ENCODE measurements around the gene CPED1.

The CPED1 gene

GRCh38 chr7:121202834-121203233 is 214.3 kb downstream of the CPED1 start:
- no peaks in the 10 kb centered on the region for H3K9me3 ChIP-seq (ENCODE audit: low read length)
- H3K27ac ChIP-seq (ENCODE audit: low read depth, low read length, poor library complexity, severe bottlenecking) = no peak overlapping the region
- H3K4me3 ChIP-seq (ENCODE audit: low read depth, low read length, poor library complexity, severe bottlenecking) = no peak overlapping the region
- H3K4me1 ChIP-seq (ENCODE audit: insufficient read depth, low read length, severe bottlenecking) = peaks cover 27% of the 10 kb centered on the region
- H2AFZ ChIP-seq (ENCODE audit: low read length) = no peak overlapping the region
- no peak overlapping the region for H3K4me2 ChIP-seq (ENCODE audit: low read length)
- no peak overlapping the region for H3K9ac ChIP-seq (ENCODE audit: low read length)
- H3K27me3 ChIP-seq (ENCODE audit: insufficient read depth, low read length) = no peaks in the 10 kb centered on the region
- H4K20me1 ChIP-seq (ENCODE audit: insufficient read depth, low read length) = no peaks in the 10 kb centered on the region
- H3K79me2 ChIP-seq (ENCODE audit: insufficient read depth, low read length) = no peaks in the 10 kb centered on the region
- TF ChIP-seq, protein P1, sequence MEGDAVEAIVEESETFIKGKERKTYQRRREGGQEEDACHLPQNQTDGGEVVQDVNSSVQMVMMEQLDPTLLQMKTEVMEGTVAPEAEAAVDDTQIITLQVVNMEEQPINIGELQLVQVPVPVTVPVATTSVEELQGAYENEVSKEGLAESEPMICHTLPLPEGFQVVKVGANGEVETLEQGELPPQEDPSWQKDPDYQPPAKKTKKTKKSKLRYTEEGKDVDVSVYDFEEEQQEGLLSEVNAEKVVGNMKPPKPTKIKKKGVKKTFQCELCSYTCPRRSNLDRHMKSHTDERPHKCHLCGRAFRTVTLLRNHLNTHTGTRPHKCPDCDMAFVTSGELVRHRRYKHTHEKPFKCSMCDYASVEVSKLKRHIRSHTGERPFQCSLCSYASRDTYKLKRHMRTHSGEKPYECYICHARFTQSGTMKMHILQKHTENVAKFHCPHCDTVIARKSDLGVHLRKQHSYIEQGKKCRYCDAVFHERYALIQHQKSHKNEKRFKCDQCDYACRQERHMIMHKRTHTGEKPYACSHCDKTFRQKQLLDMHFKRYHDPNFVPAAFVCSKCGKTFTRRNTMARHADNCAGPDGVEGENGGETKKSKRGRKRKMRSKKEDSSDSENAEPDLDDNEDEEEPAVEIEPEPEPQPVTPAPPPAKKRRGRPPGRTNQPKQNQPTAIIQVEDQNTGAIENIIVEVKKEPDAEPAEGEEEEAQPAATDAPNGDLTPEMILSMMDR (IDR thresholded peaks at IDR 0.05; ENCODE audit: low read length) = no peak
- no peaks in the 10 kb centered on the region for H3K9me2 ChIP-seq (ENCODE audit: low read depth, low read length)
- no peaks in the 10 kb centered on the region; the same call in 1 of the 2 replicates for H3K36me3 ChIP-seq (ENCODE audit: insufficient read depth, low read length)
- H3F3A ChIP-seq (ENCODE audit: insufficient read depth, low read length) = no peaks in the 10 kb centered on the region

GRCh38 chr7:121204537-121204936 is 216.0 kb downstream of the CPED1 start:
- no peaks in the 10 kb centered on the region for H3K79me2 ChIP-seq (ENCODE audit: insufficient read depth, low read length)
- H3K4me3 ChIP-seq (ENCODE audit: low read depth, low read length, poor library complexity, severe bottlenecking) = no peak overlapping the region
- no peaks in the 10 kb centered on the region for H3K9me2 ChIP-seq (ENCODE audit: low read depth, low read length)
- H4K20me1 ChIP-seq (ENCODE audit: insufficient read depth, low read length) = no peaks in the 10 kb centered on the region
- no peaks in the 10 kb centered on the region for H3K27me3 ChIP-seq (ENCODE audit: insufficient read depth, low read length)
- H3F3A ChIP-seq (ENCODE audit: insufficient read depth, low read length) = no peaks in the 10 kb centered on the region
- no peaks in the 10 kb centered on the region; the same call in 1 of the 2 replicates for H3K36me3 ChIP-seq (ENCODE audit: insufficient read depth, low read length)
- no peak overlapping the region for H3K9ac ChIP-seq (ENCODE audit: low read length)
- no peak overlapping the region for H2AFZ ChIP-seq (ENCODE audit: low read length)
- H3K9me3 ChIP-seq (ENCODE audit: low read length) = no peaks in the 10 kb centered on the region
- H3K27ac ChIP-seq (ENCODE audit: low read depth, low read length, poor library complexity, severe bottlenecking) = no peak overlapping the region
- no peak overlapping the region for H3K4me2 ChIP-seq (ENCODE audit: low read length)
- no peak for TF ChIP-seq EZH2 (IDR thresholded peaks at IDR 0.05; ENCODE audit: borderline replicate concordance, low read length)
- TF ChIP-seq, protein P1 (IDR thresholded peaks at IDR 0.05; ENCODE audit: low read length) = no peak
- H3K4me1 ChIP-seq (ENCODE audit: insufficient read depth, low read length, severe bottlenecking) = peaks cover 14% of the 10 kb centered on the region

DNA sequence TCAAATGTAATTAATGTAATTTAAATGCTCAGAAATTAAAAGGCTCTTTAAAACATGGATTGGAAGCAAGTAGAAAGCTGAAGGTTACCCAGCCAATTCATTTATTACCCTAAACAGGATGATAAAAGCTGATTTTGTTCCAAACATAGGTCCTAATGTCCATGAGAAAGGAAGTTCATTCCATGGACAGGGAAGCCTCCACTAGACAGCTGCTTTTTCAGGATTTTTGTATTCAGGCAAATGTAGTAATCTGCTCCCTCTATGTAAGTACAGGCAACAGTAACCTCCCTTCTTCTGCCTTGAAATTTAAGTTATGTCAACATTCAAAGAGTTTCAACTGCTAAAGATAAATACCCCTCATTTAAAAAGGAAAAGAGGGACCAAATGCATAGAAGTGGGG is 217.3 kb downstream of the CPED1 start:
- H3K4me2 ChIP-seq (ENCODE audit: low read length) = no peak overlapping the region
- H3K4me3 ChIP-seq (ENCODE audit: low read depth, low read length, poor library complexity, severe bottlenecking) = no peak overlapping the region
- H3K9me2 ChIP-seq (ENCODE audit: low read depth, low read length) = no peaks in the 10 kb centered on the region
- no peaks in the 10 kb centered on the region for H3K36me3 ChIP-seq (ENCODE audit: insufficient read depth, low read length)
- H3F3A ChIP-seq (ENCODE audit: insufficient read depth, low read length) = no peaks in the 10 kb centered on the region
- H4K20me1 ChIP-seq (ENCODE audit: insufficient read depth, low read length) = no peaks in the 10 kb centered on the region
- no peak overlapping the region for H2AFZ ChIP-seq (ENCODE audit: low read length)
- no peaks in the 10 kb centered on the region for H3K79me2 ChIP-seq (ENCODE audit: insufficient read depth, low read length)
- no peaks in the 10 kb centered on the region for H3K9me3 ChIP-seq (ENCODE audit: low read length)
- no peak for TF ChIP-seq EZH2 (IDR thresholded peaks at IDR 0.05; ENCODE audit: borderline replicate concordance, low read length)
- TF ChIP-seq, protein P1 (IDR thresholded peaks at IDR 0.05; ENCODE audit: low read length) = no peak
- peaks cover 12% of the 10 kb centered on the region for H3K4me1 ChIP-seq (ENCODE audit: insufficient read depth, low read length, severe bottlenecking)
- H3K27me3 ChIP-seq (ENCODE audit: insufficient read depth, low read length) = no peaks in the 10 kb centered on the region
- no peak overlapping the region for H3K9ac ChIP-seq (ENCODE audit: low read length)
- H3K27ac ChIP-seq (ENCODE audit: low read depth, low read length, poor library complexity, severe bottlenecking) = no peak overlapping the region

Measured in OCI-LY1 (cell line).